WTC11 (cell line): ENCODE data around the gene MASP2.
"Not testable (repeated sequence)": the region's sequence is repeated elsewhere in the genome, so short reads cannot be mapped to it uniquely, and the experiment has no call there.

Source experiments
- ATF2 ChIP-seq: sonication (generic); formaldehyde crosslinking; IDR thresholded peaks from 2 replicates; pipeline ENCODE4 v1.8.1; 2022; ENCODE audit warnings: low read depth, missing genetic modification reagents, borderline replicate concordance
- ATF6 ChIP-seq: sonication (generic); formaldehyde crosslinking; IDR thresholded peaks from 2 replicates; pipeline ENCODE4 v1.8.1; 2023; ENCODE audit warnings: mild to moderate bottlenecking, missing genetic modification reagents
- CTCF ChIP-seq: fragments of 200-600 bp; IDR thresholded peaks from 2 replicates; pipeline ENCODE4 v1.8.0; 2022; ENCODE audit warnings: antibody characterized with exemption
- E2F1 ChIP-seq: sonication (generic); formaldehyde crosslinking; IDR thresholded peaks from 2 replicates; pipeline ENCODE4 v1.8.0; 2022; ENCODE audit warnings: mild to moderate bottlenecking, missing genetic modification reagents
- E2F4 ChIP-seq: sonication (generic); formaldehyde crosslinking; IDR thresholded peaks from 2 replicates; pipeline ENCODE4 v1.8.1; 2022; ENCODE audit warnings: low read depth, mild to moderate bottlenecking, moderate library complexity, missing genetic modification reagents, borderline replicate concordance
- FOXP4 ChIP-seq: sonication (generic); formaldehyde crosslinking; IDR thresholded peaks from 2 replicates; pipeline ENCODE4 v1.8.0; 2022; ENCODE audit warnings: mild to moderate bottlenecking, missing genetic modification reagents
- ZNF232 ChIP-seq: sonication (generic); formaldehyde crosslinking; IDR thresholded peaks from 2 replicates; pipeline ENCODE4 v1.8.0; 2022; ENCODE audit warnings: mild to moderate bottlenecking, missing genetic modification reagents
- ZNF396 ChIP-seq: fragments of 250-450 bp; sonication (Bioruptor Pico); IDR thresholded peaks from 2 replicates; pipeline ENCODE4 v1.8.0; 2021; ENCODE audit warnings: mild to moderate bottlenecking, moderate library complexity, borderline replicate concordance
- ZNF423 ChIP-seq: fragments of 250-450 bp; sonication (Bioruptor Pico); IDR thresholded peaks from 2 replicates; pipeline ENCODE4 v2.1.2; 2022; ENCODE audit warnings: mild to moderate bottlenecking, moderate library complexity
- ZNF512 ChIP-seq: sonication (generic); formaldehyde crosslinking; IDR thresholded peaks from 2 replicates; pipeline ENCODE4 v1.8.1; 2022; ENCODE audit warnings: missing genetic modification reagents, borderline replicate concordance
- ZNF532 ChIP-seq: fragments of 250-450 bp; sonication (Bioruptor Pico); IDR thresholded peaks from 2 replicates; pipeline ENCODE4 v1.9.0; 2021; ENCODE audit warnings: mild to moderate bottlenecking, borderline replicate concordance

- TF ChIP-seq FOXP4; E2F4; ATF2; CTCF; ATF6; ZNF232 (CRISPR knock-in tag); ZNF396 (CRISPR knock-in tag); ZNF423 (CRISPR knock-in tag); E2F1 (CRISPR knock-in tag); ZNF512; ZNF532: not testable (repeated sequence)
Observed at GRCh38 chr1:11083784-11084183, 36.7 kb upstream of the MASP2 start.
